Measurements from ENCODE around the gene EIF3D. TPM values are rescaled to one million over a fixed set of nuclear protein-coding genes. Genes with fewer than 3 reads are reported as not detected.
A peak's percentile ranks its signal among the peaks of the same experiment; 100 is the strongest.

EIF3D gene
- total RNA-seq, 1 donor, result 336 TPM

- DNase-seq (ENCODE audit: low read depth), result peak; percentile 91
- H3K4me3 ChIP-seq (ENCODE audit: low read depth, low read length), result no peak overlapping the region
- no peak for TF ChIP-seq CTCF (IDR thresholded peaks at IDR 0.05; ENCODE audit: insufficient read depth, low read length)
These were observed 61.0 kb downstream of the EIF3D start for GRCh38 chr22:36467946-36468345.

GRCh38 chr22:36467042-36467810, 61.7 kb downstream of the EIF3D start:
- no peak overlapping the region for H3K4me3 ChIP-seq (ENCODE audit: low read depth, low read length)
- DNase-seq (ENCODE audit: low read depth), result peak; percentile 72
- TF ChIP-seq CTCF (IDR thresholded peaks at IDR 0.05; ENCODE audit: insufficient read depth, low read length), result no peak

- no peak overlapping the region for H3K4me3 ChIP-seq (ENCODE audit: low read depth, low read length)
These were observed 62.7 kb downstream of the EIF3D start for GRCh38 chr22:36466258-36466657.

GRCh38 chr22:36465232-36466021, 63.5 kb downstream of the EIF3D start:
- peak; percentile 81 for DNase-seq (ENCODE audit: low read depth)
- TF ChIP-seq CTCF (IDR thresholded peaks at IDR 0.05; ENCODE audit: insufficient read depth, low read length), result no peak
- no peak overlapping the region for H3K4me3 ChIP-seq (ENCODE audit: low read depth, low read length)

More at GRCh38 chr22:36466258-36466657, 62.7 kb downstream of the EIF3D start:
- no peak for DNase-seq (ENCODE audit: low read depth)
- no peak for TF ChIP-seq CTCF (IDR thresholded peaks at IDR 0.05; ENCODE audit: insufficient read depth, low read length)

- no peak for TF ChIP-seq CTCF (IDR thresholded peaks at IDR 0.05; ENCODE audit: insufficient read depth, low read length)
- H3K4me3 ChIP-seq (ENCODE audit: low read depth, low read length), result no peak overlapping the region
- DNase-seq (ENCODE audit: low read depth), result no peak
These were observed 64.2 kb downstream of the EIF3D start for GRCh38 chr22:36464715-36465231.

- no peak for DNase-seq (ENCODE audit: low read depth)
- TF ChIP-seq CTCF (IDR thresholded peaks at IDR 0.05; ENCODE audit: insufficient read depth, low read length), result no peak
- no peak overlapping the region for H3K4me3 ChIP-seq (ENCODE audit: low read depth, low read length)
These were observed 65.2 kb downstream of the EIF3D start for GRCh38 chr22:36463783-36464184.

Data from fibroblast of the aortic adventitia (primary cell).